RWPE1 (cell line): ENCODE results near the gene DENND1A.

Experiments
- CTCF ChIA-PET: fragments of 350-600 bp; sonication (Branson Sonifier 250); formaldehyde crosslinking; extraction: SDS; loops from one replicate; lab custom pipeline; 2021; lab: Yijun Ruan, JAX
- POLR2A ChIA-PET: fragments of 400-600 bp; formaldehyde crosslinking; extraction: SDS; loops from one replicate; lab custom pipeline; 2020; ENCODE audit warnings: antibody characterized with exemption; ENCODE audit not compliant: low non-redundant PET; lab: Yijun Ruan, JAX
- DNase-seq: peaks from one replicate; pipeline ENCODE4 v3.0.0; 2012; ENCODE audit warnings: low spot score
- H3K27ac ChIP-seq: fragments of 450-650 bp; 2 replicates; pipeline ENCODE4 v1.5.1; 2017
- CTCF ChIP-seq: fragments of 450-650 bp; conservative IDR thresholded peaks from 2 replicates; pipeline ENCODE4 v1.5.1; 2017; ENCODE audit warnings: low read depth, mild to moderate bottlenecking

Gene DENND1A

GRCh38 chr9:123660691-123661466 is 269.0 kb downstream of the DENND1A start:
- no peak overlapping the region for H3K27ac ChIP-seq
- ChIA-PET CTCF (no interaction called here), POLR2A (no interaction called here)
- no peak for DNase-seq
- no peak for TF ChIP-seq CTCF

GRCh38 chr9:123659358-123659757 is 270.6 kb downstream of the DENND1A start:
- DNase-seq = no peak
- TF ChIP-seq CTCF = no peak
- CTCF ChIA-PET = no interaction called here
- no peak overlapping the region for H3K27ac ChIP-seq
- POLR2A ChIA-PET = no interaction called here

GRCh38 chr9:123658792-123659191 is 271.1 kb downstream of the DENND1A start:
- no peak overlapping the region for H3K27ac ChIP-seq

GRCh38 chr9:123657941-123658340 is 272.0 kb downstream of the DENND1A start:
- no peak for DNase-seq
- ChIA-PET POLR2A (no interaction called here), CTCF (interaction anchor here (0.7 kb wide), 1 partner anchor 43 kb away, joined by 3 read pairs; no protein-coding TSS in a partner anchor)
- TF ChIP-seq CTCF = no peak
- H3K27ac ChIP-seq = no peak overlapping the region

More at GRCh38 chr9:123658792-123659191, 271.1 kb downstream of the DENND1A start:
- no peak for DNase-seq
- POLR2A ChIA-PET = no interaction called here
- CTCF ChIA-PET = no interaction called here
- TF ChIP-seq CTCF = no peak

GRCh38 chr9:123657099-123657498 is 272.8 kb downstream of the DENND1A start:
- no peak for TF ChIP-seq CTCF
- CTCF ChIA-PET = interaction anchor here (0.5 kb wide), 1 partner anchor 19 kb away, joined by 3 read pairs; no protein-coding TSS in a partner anchor

GRCh38 chr9:123656565-123656964 is 273.4 kb downstream of the DENND1A start:
- no peak overlapping the region for H3K27ac ChIP-seq
- DNase-seq = peak; percentile 17
- CTCF ChIA-PET = no interaction called here

More at GRCh38 chr9:123657099-123657498, 272.8 kb downstream of the DENND1A start:
- POLR2A ChIA-PET = no interaction called here
- H3K27ac ChIP-seq = no peak overlapping the region
- no peak for DNase-seq

More at GRCh38 chr9:123656565-123656964, 273.4 kb downstream of the DENND1A start:
- POLR2A ChIA-PET = no interaction called here
- no peak for TF ChIP-seq CTCF
